GM13976 (cell line): ENCODE results near the gene GPR180.
"Not testable (repeated sequence)": the region's sequence is repeated elsewhere in the genome, so short reads cannot be mapped to it uniquely, and the experiment has no call there.

Experiments used
- DNase-seq: peaks from one replicate; pipeline ENCODE4 v3.0.0; 2012; ENCODE audit warnings: low spot score
- in situ Hi-C: fragments of 300-500 bp; cut with MboI; formaldehyde crosslinking; loops from one replicate; pipeline ENCODE4 v1.12.0; 2022; ENCODE audit warnings: low sequenced_read_pairs, mixed read lengths, inconsistent platforms; ENCODE audit not compliant: unreplicated experiment
- TF ChIP-seq, protein P1 (sequence below): IDR thresholded peaks from 2 replicates; pipeline ENCODE4 v1.5.1; 2012; ENCODE audit warnings: borderline replicate concordance, mild to moderate bottlenecking; ENCODE audit not compliant: insufficient read depth; ENCODE audit errors: extremely low read depth, missing control alignments, control extremely low read depth

The GPR180 gene

DNA sequence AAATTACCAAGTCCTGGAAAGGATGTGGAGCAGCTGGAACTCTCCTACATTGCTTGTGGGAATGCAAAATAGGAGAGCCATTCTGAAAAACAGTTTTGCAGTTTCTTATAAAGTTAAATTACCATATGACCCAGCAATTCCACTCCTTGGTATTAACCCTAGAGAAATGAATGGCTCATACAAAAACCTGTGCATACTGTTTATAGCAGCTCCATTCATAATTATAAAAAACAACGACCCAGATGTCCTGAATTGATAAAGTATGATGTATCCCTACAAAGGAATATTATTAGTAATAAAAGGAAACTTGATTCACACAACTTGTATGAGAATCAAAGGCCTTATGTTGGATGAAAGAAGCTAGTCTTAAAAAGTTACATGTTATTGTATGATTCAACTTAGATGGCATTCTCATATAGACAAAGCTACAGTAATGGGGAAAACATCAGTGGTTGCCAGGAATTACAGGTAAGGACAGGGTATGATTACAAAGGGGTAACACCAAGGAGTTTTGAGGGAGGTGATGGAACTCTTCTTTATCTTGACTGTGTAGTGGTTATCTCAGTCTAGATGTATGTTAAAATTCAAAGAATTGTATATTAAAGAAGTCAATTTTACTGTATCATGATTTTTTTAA lies 35.4 kb downstream of the GPR180 start:
- DNase-seq: no peak
- in situ Hi-C loops: no loop called here
- TF ChIP-seq, protein P1, sequence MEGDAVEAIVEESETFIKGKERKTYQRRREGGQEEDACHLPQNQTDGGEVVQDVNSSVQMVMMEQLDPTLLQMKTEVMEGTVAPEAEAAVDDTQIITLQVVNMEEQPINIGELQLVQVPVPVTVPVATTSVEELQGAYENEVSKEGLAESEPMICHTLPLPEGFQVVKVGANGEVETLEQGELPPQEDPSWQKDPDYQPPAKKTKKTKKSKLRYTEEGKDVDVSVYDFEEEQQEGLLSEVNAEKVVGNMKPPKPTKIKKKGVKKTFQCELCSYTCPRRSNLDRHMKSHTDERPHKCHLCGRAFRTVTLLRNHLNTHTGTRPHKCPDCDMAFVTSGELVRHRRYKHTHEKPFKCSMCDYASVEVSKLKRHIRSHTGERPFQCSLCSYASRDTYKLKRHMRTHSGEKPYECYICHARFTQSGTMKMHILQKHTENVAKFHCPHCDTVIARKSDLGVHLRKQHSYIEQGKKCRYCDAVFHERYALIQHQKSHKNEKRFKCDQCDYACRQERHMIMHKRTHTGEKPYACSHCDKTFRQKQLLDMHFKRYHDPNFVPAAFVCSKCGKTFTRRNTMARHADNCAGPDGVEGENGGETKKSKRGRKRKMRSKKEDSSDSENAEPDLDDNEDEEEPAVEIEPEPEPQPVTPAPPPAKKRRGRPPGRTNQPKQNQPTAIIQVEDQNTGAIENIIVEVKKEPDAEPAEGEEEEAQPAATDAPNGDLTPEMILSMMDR: no peak

DNA sequence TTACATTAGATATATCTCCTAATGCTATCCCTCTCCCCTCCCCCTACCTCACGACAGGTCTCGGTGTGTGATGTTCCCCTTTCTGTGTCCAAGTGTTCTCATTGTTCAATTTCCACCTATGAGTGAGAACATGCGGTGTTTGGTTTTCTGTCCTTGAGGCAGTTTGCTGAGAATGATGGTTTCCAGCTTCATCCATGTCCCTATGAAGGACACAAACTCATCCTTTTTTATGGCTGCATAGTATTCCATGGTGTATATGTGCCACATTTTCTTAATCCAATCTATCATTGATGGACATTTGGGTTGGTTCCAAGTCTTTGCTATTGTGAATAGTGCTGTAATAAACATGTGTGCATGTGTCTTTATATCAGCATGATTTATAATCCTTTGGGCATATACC lies 36.0 kb downstream of the GPR180 start:
- in situ Hi-C loops, DNase-seq: not testable (repeated sequence)

DNA sequence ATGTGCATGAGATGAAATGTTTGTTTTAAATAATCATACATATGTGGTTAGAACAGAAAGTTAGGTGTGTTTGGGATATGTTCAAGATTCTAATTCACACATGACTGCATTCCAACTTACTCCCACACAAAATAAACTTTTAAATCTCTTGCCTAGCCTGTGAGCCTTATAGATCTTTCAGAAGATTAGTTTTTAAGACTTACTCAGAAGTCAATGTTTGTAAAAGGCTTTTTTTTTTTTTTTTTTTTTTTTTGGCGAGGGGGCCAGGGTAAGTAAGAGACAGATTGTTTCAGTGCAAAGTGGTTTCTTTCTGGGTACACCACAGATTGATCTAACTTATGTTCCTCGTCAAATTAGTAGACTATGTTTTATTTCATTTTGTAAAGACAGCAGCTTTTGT lies 39.1 kb downstream of the GPR180 start:
- no peak for DNase-seq
- TF ChIP-seq, protein P1: no peak
- in situ Hi-C loops: no loop called here

DNA sequence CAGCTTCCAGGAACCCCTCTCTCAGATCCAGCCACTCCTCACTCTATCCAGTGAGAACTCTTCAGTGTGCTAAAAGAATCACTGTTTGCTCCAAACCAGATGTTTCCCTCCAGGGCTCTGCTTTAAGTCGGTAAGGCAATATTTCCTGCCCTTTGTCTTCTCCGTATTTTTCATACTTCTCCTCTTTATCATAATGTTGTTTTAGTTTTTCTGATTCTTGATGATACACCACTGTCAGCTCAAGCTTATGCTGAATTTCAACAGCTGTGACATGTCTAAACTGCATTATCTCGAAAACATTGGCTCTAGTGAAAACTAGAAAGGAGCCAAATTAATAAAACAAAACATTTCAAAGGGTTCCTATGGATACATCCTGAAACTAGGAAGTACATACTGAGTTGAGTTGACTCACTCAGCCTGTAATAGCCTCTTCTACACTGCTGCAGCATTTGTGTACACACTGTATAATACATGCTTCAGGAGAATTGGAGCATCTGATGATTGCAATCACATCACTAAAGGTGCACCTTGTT lies 39.8 kb downstream of the GPR180 start:
- TF ChIP-seq, protein P1: no peak
- no peak for DNase-seq
- in situ Hi-C loops: no loop called here

DNA sequence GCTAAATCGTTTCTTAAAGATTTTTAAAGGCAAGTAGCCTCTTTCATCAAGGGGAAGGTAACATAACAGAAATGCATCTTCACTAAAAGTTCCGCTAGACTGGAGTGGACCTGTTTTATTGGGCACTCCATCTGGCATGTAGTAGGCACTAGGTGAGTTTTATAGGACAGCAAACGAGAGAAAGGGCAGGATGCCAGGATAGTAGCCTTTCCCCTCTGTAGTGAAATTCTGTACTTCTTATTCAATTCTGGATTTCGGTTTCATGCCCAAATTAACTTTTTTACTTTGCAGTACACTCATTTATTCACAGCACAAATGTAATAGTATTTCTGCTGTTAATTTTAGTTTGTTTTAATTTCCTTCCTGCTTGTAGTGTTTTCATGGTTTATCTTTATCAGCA lies 45.2 kb downstream of the GPR180 start:
- TF ChIP-seq, protein P1: no peak
- in situ Hi-C loops: no loop called here
- no peak for DNase-seq

DNA sequence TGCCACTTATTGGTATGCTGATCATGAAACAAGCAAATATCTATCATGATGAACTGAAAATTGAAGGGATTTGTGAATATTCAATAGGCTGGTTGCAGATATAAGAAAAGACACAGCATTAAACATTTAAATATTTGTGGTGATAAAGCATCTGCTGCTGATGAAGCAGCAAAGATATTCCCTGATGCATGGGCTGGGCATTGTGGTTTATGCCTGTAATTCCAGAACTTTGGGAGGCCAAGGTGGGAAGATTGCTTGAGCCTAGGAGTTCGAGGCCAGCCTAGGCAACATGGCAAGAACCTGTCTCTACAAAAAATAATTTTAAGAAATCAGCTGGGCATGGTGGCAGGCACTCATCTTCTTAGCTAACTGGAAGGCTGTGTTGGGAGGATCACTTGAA lies 54.5 kb downstream of the GPR180 start:
- TF ChIP-seq, protein P1: no peak
- in situ Hi-C loops: no loop called here
- no peak for DNase-seq

DNA sequence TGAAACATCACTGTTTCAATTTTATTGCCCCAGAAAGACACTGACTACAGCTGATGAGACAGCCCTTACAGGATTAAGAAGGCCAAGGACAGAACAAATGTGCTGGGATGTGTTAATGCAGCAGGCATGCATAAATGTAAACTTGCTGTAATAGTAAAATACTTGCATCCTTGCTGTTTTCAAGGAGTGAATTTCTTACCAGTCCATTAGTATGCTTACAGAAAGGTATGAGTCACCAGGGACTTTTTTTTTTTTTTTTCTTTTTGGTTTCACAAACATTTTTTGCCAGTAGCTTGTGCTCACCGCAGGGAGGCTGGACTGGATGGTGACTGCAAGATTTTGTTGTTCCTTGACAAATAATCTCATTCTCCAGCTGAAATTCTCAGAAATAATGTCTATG lies 55.1 kb downstream of the GPR180 start:
- TF ChIP-seq, protein P1: no peak
- in situ Hi-C loops: no loop called here
- DNase-seq: peak; percentile 42
